ENCODE measurements around the gene ADM. TPM values are rescaled to one million over a fixed set of nuclear protein-coding genes. Genes with fewer than 3 reads are reported as not detected.
"Not testable (repeated sequence)": the region's sequence is repeated elsewhere in the genome, so short reads cannot be mapped to it uniquely, and the experiment has no call there.

ADM gene
- total RNA-seq, 1 experiment from 2014 or later: 87.2 TPM

- no peak for TF ChIP-seq CTCF (IDR thresholded peaks at IDR 0.05 in 2 of 3, conservative IDR thresholded peaks at IDR 0.05 in 1 of 3; ENCODE audit: borderline replicate concordance in 1 of 3, insufficient read depth in 1 of 3, low read depth in 2 of 3, low read length in 2 of 3)
- no peak for TF ChIP-seq EZH2phosphoT487 (IDR thresholded peaks at IDR 0.05; ENCODE audit: borderline replicate concordance)
These were observed 40.9 kb upstream of the ADM start (continued) for GRCh38 chr11:10263929-10264328.

- ATAC-seq; H3K36me3 ChIP-seq (ENCODE audit: control insufficient read depth in 1 of 2, insufficient read depth in 2 of 2, low read length in 2 of 2); H3K4me3 ChIP-seq (replicated peaks in 1 of 2; ENCODE audit: low read depth in 1 of 2, low read length in 2 of 2); H3K4me2 ChIP-seq (ENCODE audit: low read length); H3K4me1 ChIP-seq (ENCODE audit: control insufficient read depth in 1 of 2, insufficient read depth in 2 of 2, low read length in 2 of 2); CTCF ChIA-PET; H3K9me2 ChIP-seq (ENCODE audit: insufficient read depth); DNase-seq (ENCODE audit: low read depth, low spot score); H4K20me1 ChIP-seq (ENCODE audit: insufficient read depth); H3K27ac ChIP-seq (ENCODE audit: low read depth, low read length); H3K9ac ChIP-seq (ENCODE audit: low read length); RAD21 ChIA-PET (ENCODE audit: low non-redundant PET in 1 of 2, low total read pairs in 2 of 2, uncharacterized antibody in 2 of 2, unreplicated experiment in 2 of 2); H2AFZ ChIP-seq (ENCODE audit: low read depth, low read length, poor library complexity, severe bottlenecking); H3K27me3 ChIP-seq (ENCODE audit: insufficient read depth, low read length); H3K9me3 ChIP-seq (ENCODE audit: control insufficient read depth in 1 of 2, insufficient read depth in 1 of 2, low read depth in 1 of 2, low read length in 2 of 2); BruUV-seq (replicated peaks); intact Hi-C loops (cut with micrococcal nuclease): not testable (repeated sequence)
- H3K79me2 ChIP-seq (ENCODE audit: insufficient read depth, low read length): peaks cover 16% of the 10 kb centered on the region
- POLR2A ChIA-PET: interaction anchor here (0.7 kb wide), 1 partner anchor 16 kb away, joined by 4 read pairs; no protein-coding TSS in a partner anchor
These were observed 40.2 kb upstream of the ADM start for GRCh38 chr11:10264716-10265115.

GRCh38 chr11:10265936-10266335 lies 38.9 kb upstream of the ADM start:
- Histone ChIP-seq H3K4me1 (ENCODE audit: control insufficient read depth in 1 of 2, insufficient read depth in 2 of 2, low read length in 2 of 2) (peaks cover 0 to 5% of the 10 kb centered on the region in 2 experiments; a peak in 1 of 4 replicates), H3K4me2 (ENCODE audit: low read length) (no peak overlapping the region), H3K27ac (ENCODE audit: low read depth, low read length) (no peak overlapping the region), H3K9ac (ENCODE audit: low read length) (no peak overlapping the region), H2AFZ (ENCODE audit: low read depth, low read length, poor library complexity, severe bottlenecking) (no peak overlapping the region), H3K9me3 (ENCODE audit: control insufficient read depth in 1 of 2, insufficient read depth in 1 of 2, low read depth in 1 of 2, low read length in 2 of 2) (no peaks in the 10 kb centered on the region), H3K36me3 (ENCODE audit: control insufficient read depth in 1 of 2, insufficient read depth in 2 of 2, low read length in 2 of 2) (no peaks in the 10 kb centered on the region), H3K9me2 (ENCODE audit: insufficient read depth) (no peaks in the 10 kb centered on the region), H3K27me3 (ENCODE audit: insufficient read depth, low read length) (no peaks in the 10 kb centered on the region), H3K79me2 (ENCODE audit: insufficient read depth, low read length) (peaks cover 18% of the 10 kb centered on the region), H3K4me3 (replicated peaks in 1 of 2; ENCODE audit: low read depth in 1 of 2, low read length in 2 of 2) (no peak overlapping the region), H4K20me1 (ENCODE audit: insufficient read depth) (no peaks in the 10 kb centered on the region)
- no peak for DNase-seq (ENCODE audit: low read depth, low spot score)
- POLR2A ChIA-PET: no interaction called here
- intact Hi-C loops (cut with micrococcal nuclease): no loop called here
- CTCF ChIA-PET: no interaction called here
- no peak for ATAC-seq
- no TSS peak for BruUV-seq (replicated peaks)
- RAD21 ChIA-PET (ENCODE audit: low non-redundant PET in 1 of 2, low total read pairs in 2 of 2, uncharacterized antibody in 2 of 2, unreplicated experiment in 2 of 2): no interaction called here
- TF ChIP-seq ZBTB33 (IDR thresholded peaks at IDR 0.05; ENCODE audit: extremely low read depth, insufficient replicate concordance, low read length) (no peak), EGR1 (IDR thresholded peaks at IDR 0.05; ENCODE audit: low read depth) (no peak), POLR2AphosphoS5 (IDR thresholded peaks at IDR 0.05; ENCODE audit: low read depth, low read length) (no peak), MAX (IDR thresholded peaks at IDR 0.05) (no peak), SRF (IDR thresholded peaks at IDR 0.05; ENCODE audit: low read depth) (no peak), EZH2 (IDR thresholded peaks at IDR 0.05) (no peak), SIN3A (IDR thresholded peaks at IDR 0.05; ENCODE audit: low read depth) (no peak), CTCF (IDR thresholded peaks at IDR 0.05 in 2 of 3, conservative IDR thresholded peaks at IDR 0.05 in 1 of 3; ENCODE audit: borderline replicate concordance in 1 of 3, insufficient read depth in 1 of 3, low read depth in 2 of 3, low read length in 2 of 3) (no peak), EZH2phosphoT487 (IDR thresholded peaks at IDR 0.05; ENCODE audit: borderline replicate concordance) (no peak), YY1 (IDR thresholded peaks at IDR 0.05; ENCODE audit: extremely low read depth, insufficient replicate concordance, low read depth, low read length) (no peak), CEBPB (IDR thresholded peaks at IDR 0.05; ENCODE audit: low read depth) (no peak)
